Measurements from ENCODE around the gene CAPN5. TPM values are rescaled to one million over a fixed set of nuclear protein-coding genes. Genes with fewer than 3 reads are reported as not detected.
A peak's percentile ranks its signal among the peaks of the same experiment; 100 is the strongest.

Gene CAPN5
- total RNA-seq, 1 donor from 2014 or later, result 2.6 TPM

GRCh38 chr11:77121096-77121640 is 54.4 kb downstream of the CAPN5 start:
- intact Hi-C loops (cut with DNase I), result no loop called here
- DNase-seq (peak; percentile 36), ATAC-seq (ENCODE audit: poor library complexity) (no peak)

GRCh38 chr11:77121876-77122575 is 55.3 kb downstream of the CAPN5 start:
- DNase-seq (peak; percentile 24), ATAC-seq (ENCODE audit: poor library complexity) (no peak)
- intact Hi-C loops (cut with DNase I), result no loop called here

- no peak for ATAC-seq (ENCODE audit: poor library complexity)
- peak; percentile 20 for DNase-seq
- intact Hi-C loops (cut with DNase I), result no loop called here
These were observed 55.9 kb downstream of the CAPN5 start for GRCh38 chr11:77122576-77123212.

- intact Hi-C loops (cut with DNase I), result no loop called here
- ATAC-seq (ENCODE audit: poor library complexity) (no peak), DNase-seq (no peak)
These were observed 56.8 kb downstream of the CAPN5 start for GRCh38 chr11:77123591-77123990.

- intact Hi-C loops (cut with DNase I), result no loop called here
- no peak for ATAC-seq (ENCODE audit: poor library complexity)
- DNase-seq, result no peak
These were observed 57.3 kb downstream of the CAPN5 start for GRCh38 chr11:77124041-77124440.

GRCh38 chr11:77124488-77124887 is 57.7 kb downstream of the CAPN5 start:
- ATAC-seq (ENCODE audit: poor library complexity) (no peak), DNase-seq (peak; percentile 29)
- intact Hi-C loops (cut with DNase I), result no loop called here

- intact Hi-C loops (cut with DNase I), result loop anchor here (5.0 kb wide), 1 partner anchor 422 kb away; no protein-coding TSS in a partner anchor
- DNase-seq, result peak; percentile 25
- no peak for ATAC-seq (ENCODE audit: poor library complexity)
These were observed 58.4 kb downstream of the CAPN5 start for GRCh38 chr11:77125191-77125590.

GRCh38 chr11:77125695-77126094 is 58.9 kb downstream of the CAPN5 start:
- DNase-seq (peak; percentile 27), ATAC-seq (ENCODE audit: poor library complexity) (no peak)
- intact Hi-C loops (cut with DNase I), result loop anchor here (2.0 to 5.0 kb wide), 2 partner anchors 63 to 422 kb away; no protein-coding TSS in a partner anchor

- no peak for ATAC-seq (ENCODE audit: poor library complexity)
- intact Hi-C loops (cut with DNase I), result loop anchor here (2.0 to 5.0 kb wide), 2 partner anchors 63 to 421 kb away; no protein-coding TSS in a partner anchor
- DNase-seq, result peak; percentile 28
These were observed 59.5 kb downstream of the CAPN5 start for GRCh38 chr11:77126156-77126775.

GRCh38 chr11:77126861-77127234 is 60.1 kb downstream of the CAPN5 start:
- ATAC-seq (ENCODE audit: poor library complexity), result peak; percentile 1
- no peak for DNase-seq
- intact Hi-C loops (cut with DNase I), result loop anchor here (2.0 to 5.0 kb wide), 2 partner anchors 62 to 420 kb away; no protein-coding TSS in a partner anchor

- ATAC-seq (ENCODE audit: poor library complexity) (peak; percentile 81), DNase-seq (peak; percentile 73)
- intact Hi-C loops (cut with DNase I), result loop anchor here (2.0 to 5.0 kb wide), 2 partner anchors 61 to 420 kb away; no protein-coding TSS in a partner anchor
These were observed 60.6 kb downstream of the CAPN5 start for GRCh38 chr11:77127235-77127911.

GRCh38 chr11:77127920-77128691 is 61.3 kb downstream of the CAPN5 start, which contains the start of gene MYO7A:
MYO7A (plus strand) TSS chr11:77128246; CDS start chr11:77130635, 2,389 bp downstream.
- ATAC-seq (ENCODE audit: poor library complexity) (peak; percentile 62), DNase-seq (peak; percentile 80)
- intact Hi-C loops (cut with DNase I), result loop anchor here (2.0 to 5.0 kb wide), 2 partner anchors 61 to 419 kb away; no protein-coding TSS in a partner anchor

GRCh38 chr11:77129069-77129841 is 62.5 kb downstream of the CAPN5 start:
- intact Hi-C loops (cut with DNase I), result loop anchor here (5.0 kb wide), 1 partner anchor 418 kb away; no protein-coding TSS in a partner anchor
- no peak for ATAC-seq (ENCODE audit: poor library complexity)
- peak; percentile 34 for DNase-seq

GRCh38 chr11:77129842-77130756 is 63.3 kb downstream of the CAPN5 start:
- intact Hi-C loops (cut with DNase I), result loop anchor here (5.0 kb wide), 1 partner anchor 417 kb away; no protein-coding TSS in a partner anchor
- ATAC-seq (ENCODE audit: poor library complexity), result no peak
- DNase-seq, result peak; percentile 17

GRCh38 chr11:77130763-77131513 is 64.2 kb downstream of the CAPN5 start:
- intact Hi-C loops (cut with DNase I), result no loop called here
- ATAC-seq (ENCODE audit: poor library complexity) (peak; percentile 74), DNase-seq (peak; percentile 87)
